AG04450 (cell line): ENCODE results near the gene RAPGEF1. TPM values are rescaled to one million over a fixed set of nuclear protein-coding genes. Genes with fewer than 3 reads are reported as not detected.
"Not testable (repeated sequence)": the region's sequence is repeated elsewhere in the genome, so short reads cannot be mapped to it uniquely, and the experiment has no call there.

ENCODE experiments used
- CTCF ChIA-PET: fragments of 300-600, 350-600 bp; formaldehyde crosslinking; extraction: SDS; loops from one replicate; lab custom pipeline; 2022; ENCODE audit warnings: antibody characterized with exemption, inconsistent platforms; lab: Charles Lee
- POLR2A ChIA-PET: fragments of 350-600 bp; formaldehyde crosslinking; extraction: SDS; loops from one replicate; lab custom pipeline; 2021; ENCODE audit warnings: antibody characterized with exemption, inconsistent platforms; lab: Yijun Ruan, JAX
- DNase-seq: peaks from one replicate; pipeline ENCODE4 v3.0.0-alpha.2; 2011; ENCODE audit warnings: low read depth, low spot score
- H3K27ac ChIP-seq: one replicate; pipeline ENCODE4 v1.5.1; 2012; ENCODE audit warnings: low read depth, low read length, control low read depth
- H3K27me3 ChIP-seq: one replicate; pipeline ENCODE4 v1.6.0; 2012; ENCODE audit warnings: low read length; ENCODE audit not compliant: control insufficient read depth, insufficient read depth
- H3K4me3 ChIP-seq: 2 replicates; pipeline ENCODE4 v1.5.1; 2011; ENCODE audit warnings: mild to moderate bottlenecking, low read depth, low read length, control low read depth
- H3K9me3 ChIP-seq: 2 replicates; pipeline ENCODE4 v1.5.1; 2012; ENCODE audit warnings: low read length; ENCODE audit not compliant: control insufficient read depth, insufficient read depth
- polyA plus RNA-seq: library from polyadenylated mRNA; depleted of rRNA; stranded (reverse); fragments of >200 nt; gene quantifications from 2 replicates; pipeline ENCODE4 v1.2.3, GENCODE V29; 2011
- TF ChIP-seq, protein P1 (sequence below): IDR thresholded peaks from 2 replicates; pipeline ENCODE4 v1.5.1; 2011; ENCODE audit warnings: low read depth, low read length, control low read depth, inconsistent platforms

Gene RAPGEF1
- polyA plus RNA-seq, 1 experiment, result 27.6 TPM

DNA sequence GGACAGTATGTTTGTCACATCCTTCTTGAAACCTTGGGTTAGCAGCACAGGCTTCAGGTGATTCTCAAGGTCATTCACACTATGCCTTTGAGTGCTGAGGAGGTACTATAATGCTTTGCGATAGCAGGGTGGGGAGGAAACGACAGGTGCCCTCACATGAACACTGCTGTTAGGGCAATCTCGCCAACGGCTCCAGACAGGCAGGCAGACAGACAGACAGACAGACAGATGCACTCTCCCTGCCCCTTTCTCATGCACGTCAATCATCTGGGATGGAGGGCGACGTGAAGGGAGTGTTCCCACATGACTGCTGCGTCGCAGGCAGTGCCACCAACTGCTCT is 82.9 kb downstream of the RAPGEF1 start:
- POLR2A ChIA-PET, result interaction anchor here (1.5 to 2.1 kb wide), 2 partner anchors 21 to 48 kb away, joined by 7 to 20 read pairs; no protein-coding TSS in a partner anchor
- no peaks in the 10 kb centered on the region for H3K9me3 ChIP-seq
- DNase-seq, result no peak
- no peak overlapping the region for H3K4me3 ChIP-seq
- CTCF ChIA-PET, result no interaction called here
- TF ChIP-seq, protein P1, sequence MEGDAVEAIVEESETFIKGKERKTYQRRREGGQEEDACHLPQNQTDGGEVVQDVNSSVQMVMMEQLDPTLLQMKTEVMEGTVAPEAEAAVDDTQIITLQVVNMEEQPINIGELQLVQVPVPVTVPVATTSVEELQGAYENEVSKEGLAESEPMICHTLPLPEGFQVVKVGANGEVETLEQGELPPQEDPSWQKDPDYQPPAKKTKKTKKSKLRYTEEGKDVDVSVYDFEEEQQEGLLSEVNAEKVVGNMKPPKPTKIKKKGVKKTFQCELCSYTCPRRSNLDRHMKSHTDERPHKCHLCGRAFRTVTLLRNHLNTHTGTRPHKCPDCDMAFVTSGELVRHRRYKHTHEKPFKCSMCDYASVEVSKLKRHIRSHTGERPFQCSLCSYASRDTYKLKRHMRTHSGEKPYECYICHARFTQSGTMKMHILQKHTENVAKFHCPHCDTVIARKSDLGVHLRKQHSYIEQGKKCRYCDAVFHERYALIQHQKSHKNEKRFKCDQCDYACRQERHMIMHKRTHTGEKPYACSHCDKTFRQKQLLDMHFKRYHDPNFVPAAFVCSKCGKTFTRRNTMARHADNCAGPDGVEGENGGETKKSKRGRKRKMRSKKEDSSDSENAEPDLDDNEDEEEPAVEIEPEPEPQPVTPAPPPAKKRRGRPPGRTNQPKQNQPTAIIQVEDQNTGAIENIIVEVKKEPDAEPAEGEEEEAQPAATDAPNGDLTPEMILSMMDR, result no peak
- no peaks in the 10 kb centered on the region for H3K27me3 ChIP-seq
- peak overlapping the region; percentile 94 for H3K27ac ChIP-seq

DNA sequence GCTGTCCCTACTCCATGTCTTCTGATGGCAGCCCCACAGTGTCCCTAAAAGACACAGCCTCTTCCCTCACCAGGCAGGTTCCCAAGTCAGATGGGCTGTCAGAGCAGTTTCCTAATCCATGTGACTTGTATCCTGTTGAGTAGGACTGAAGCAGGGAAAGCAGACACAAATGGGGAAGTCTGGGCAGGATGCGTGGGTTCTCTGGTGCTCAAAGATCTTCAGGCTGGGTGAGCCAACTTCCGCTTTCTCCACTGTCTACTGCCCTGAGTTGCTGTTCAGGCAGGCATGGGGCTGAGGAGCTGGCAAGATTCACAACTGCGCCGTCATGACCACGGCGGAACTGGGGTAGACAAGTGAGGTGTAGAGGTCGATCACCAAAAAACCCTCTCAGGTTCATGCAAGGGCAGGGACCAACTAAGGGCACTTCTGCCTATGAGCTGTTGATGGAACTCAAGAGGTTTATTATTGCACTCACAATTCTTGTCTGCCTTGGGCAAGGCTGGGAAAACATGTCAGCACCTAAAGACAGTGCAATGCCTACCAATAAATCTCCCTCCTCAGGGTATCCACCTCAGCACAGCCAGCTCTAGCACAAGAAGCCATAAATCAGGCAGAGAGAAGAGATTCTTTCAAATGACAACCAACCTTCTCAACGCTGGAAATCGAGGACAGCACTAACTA is 83.4 kb downstream of the RAPGEF1 start:
- ChIA-PET CTCF (no interaction called here), POLR2A (interaction anchor here (1.5 to 2.1 kb wide), 2 partner anchors 21 to 48 kb away, joined by 7 to 20 read pairs; no protein-coding TSS in a partner anchor)
- no peak for DNase-seq
- no peaks in the 10 kb centered on the region for H3K27me3 ChIP-seq
- no peak overlapping the region for H3K4me3 ChIP-seq
- TF ChIP-seq, protein P1, result no peak
- no peaks in the 10 kb centered on the region for H3K9me3 ChIP-seq
- H3K27ac ChIP-seq, result peak overlapping the region; percentile 94

DNA sequence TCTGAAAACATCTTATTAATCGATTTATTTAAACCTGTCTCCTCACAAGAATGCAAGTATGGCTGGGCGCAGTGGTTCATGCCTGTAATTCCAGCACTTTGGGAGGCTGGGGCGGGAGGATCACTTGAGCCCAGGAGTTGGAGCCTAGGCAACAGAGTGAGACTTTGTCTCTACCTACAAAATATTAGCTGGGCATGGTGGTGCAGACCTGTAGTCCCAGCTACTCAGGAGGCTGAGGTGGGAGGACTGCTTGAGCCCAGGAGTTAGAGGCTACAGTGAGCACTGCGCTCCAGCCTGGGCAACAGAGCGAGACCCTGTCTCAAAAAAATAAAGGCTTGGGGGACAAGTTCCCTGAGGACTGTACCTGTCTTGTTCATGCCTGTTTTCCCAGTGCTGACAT is 85.5 kb downstream of the RAPGEF1 start:
- H3K9me3 ChIP-seq, POLR2A ChIA-PET, H3K4me3 ChIP-seq, H3K27ac ChIP-seq, CTCF ChIA-PET, DNase-seq, H3K27me3 ChIP-seq: not testable (repeated sequence)

DNA sequence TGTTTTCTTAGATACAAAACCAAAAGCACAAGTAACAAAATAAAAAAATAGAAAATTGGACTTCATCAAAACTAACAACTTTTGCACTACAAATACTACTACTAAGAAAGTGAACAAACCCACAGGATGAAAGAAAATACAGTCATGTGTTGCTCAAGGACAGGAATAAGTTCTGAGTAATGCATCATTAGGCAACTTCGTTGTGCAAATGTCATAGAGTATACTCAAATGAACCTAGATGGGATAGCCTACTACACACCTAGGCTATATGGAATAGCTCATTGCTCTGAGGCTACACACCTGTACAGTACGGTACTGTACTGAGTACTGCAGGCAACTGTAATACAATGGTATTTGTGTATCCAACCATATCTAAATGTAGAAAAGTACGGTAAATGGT is 88.3 kb downstream of the RAPGEF1 start:
- Histone ChIP-seq H3K27ac (no peak overlapping the region), H3K27me3 (no peaks in the 10 kb centered on the region), H3K4me3 (no peak overlapping the region), H3K9me3 (no peaks in the 10 kb centered on the region)
- CTCF ChIA-PET, result interaction anchor here (0.6 to 1.2 kb wide), 2 partner anchors 60 to 585 kb away, joined by 3 read pairs; no protein-coding TSS in a partner anchor
- no peak for DNase-seq
- TF ChIP-seq, protein P1, result no peak
- POLR2A ChIA-PET, result no interaction called here

DNA sequence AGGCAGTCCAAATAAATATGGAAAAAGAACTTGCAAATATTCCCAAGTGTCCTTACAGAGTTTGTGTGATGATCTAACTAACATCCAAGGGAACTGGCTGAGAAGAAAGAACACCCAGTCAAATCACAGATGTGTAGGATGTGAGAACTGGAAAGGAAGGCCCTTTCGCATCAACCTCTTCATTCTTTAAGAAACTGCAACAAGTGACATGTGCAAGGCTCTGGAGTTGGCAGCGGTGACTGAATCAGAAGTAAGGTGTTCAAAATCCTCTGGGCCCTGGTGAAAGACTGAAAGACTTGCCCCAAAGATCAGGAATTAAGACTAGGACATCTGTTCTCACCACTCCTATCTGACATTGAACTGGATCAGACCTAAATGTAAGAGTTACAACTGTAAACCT is 88.7 kb downstream of the RAPGEF1 start:
- CTCF ChIA-PET, result no interaction called here
- POLR2A ChIA-PET, result no interaction called here
- TF ChIP-seq, protein P1, result no peak
- no peaks in the 10 kb centered on the region for H3K9me3 ChIP-seq
- no peak overlapping the region for H3K4me3 ChIP-seq
- DNase-seq, result no peak
- H3K27ac ChIP-seq, result no peak overlapping the region
- H3K27me3 ChIP-seq, result no peaks in the 10 kb centered on the region
